ENCODE results near the gene FUBP1. TPM values are rescaled to one million over a fixed set of nuclear protein-coding genes. Genes with fewer than 3 reads are reported as not detected.
A peak's percentile ranks its signal among the peaks of the same experiment; 100 is the strongest.

The FUBP1 gene
- total and polyA plus RNA-seq, 5 donors from 2014 or later = 46.2 to 225 (median 50.3) TPM

DNA sequence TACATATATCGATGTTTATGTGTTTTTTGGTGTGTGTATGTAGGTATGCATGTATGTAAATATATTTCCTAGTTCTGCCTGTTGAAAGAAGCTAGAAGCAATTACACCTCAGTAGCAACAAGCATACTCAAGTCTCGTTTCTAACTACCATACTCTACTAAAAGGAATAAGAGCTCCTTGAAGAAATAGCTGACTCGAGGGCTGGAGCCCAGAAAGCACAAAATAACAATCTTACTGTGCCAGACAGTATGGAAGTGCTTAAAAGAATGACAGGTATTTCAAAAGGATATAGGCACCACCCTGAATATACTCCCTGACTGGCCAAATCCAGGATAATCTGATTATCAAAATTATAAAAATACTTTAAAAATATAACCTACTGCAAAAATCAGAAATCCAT is 23.2 kb downstream of the FUBP1 start:
- H3K27ac ChIP-seq (ENCODE audit: insufficient read depth, low read length, poor library complexity, severe bottlenecking) = peak overlapping the region; percentile 9
- no peaks in the 10 kb centered on the region for H3K9me3 ChIP-seq (ENCODE audit: control insufficient read depth in 2 of 2, low read length in 2 of 2)
- H3K9me3 Mint-ChIP-seq = no peaks in the 10 kb centered on the region
- H3K27me3 Mint-ChIP-seq = no peaks in the 10 kb centered on the region
- ATAC-seq (ENCODE audit: low read depth in 2 of 2) (no peak), DNase-seq (no peak)
- no peaks in the 10 kb centered on the region for H3K27me3 ChIP-seq (ENCODE audit: control insufficient read depth, insufficient read depth, low read length)
- H3K36me3 Mint-ChIP-seq = peaks cover 63% of the 10 kb centered on the region
- H3K4me3 ChIP-seq (ENCODE audit: low read depth, low read length) = no peak overlapping the region
- H3K36me3 ChIP-seq (ENCODE audit: control insufficient read depth, insufficient read depth, low read length) = peaks cover 99% of the 10 kb centered on the region
- H3K4me1 ChIP-seq (ENCODE audit: control insufficient read depth, insufficient read depth, low read length, poor library complexity, severe bottlenecking) = no peaks in the 10 kb centered on the region
- peak overlapping the region in 1 of 4 donors; percentile 6 for H3K4me3 Mint-ChIP-seq
- H3K4me1 Mint-ChIP-seq = peaks cover 20 to 32% (median 23%) of the 10 kb centered on the region in 4 donors
- no peak overlapping the region for H3K27ac Mint-ChIP-seq

DNA sequence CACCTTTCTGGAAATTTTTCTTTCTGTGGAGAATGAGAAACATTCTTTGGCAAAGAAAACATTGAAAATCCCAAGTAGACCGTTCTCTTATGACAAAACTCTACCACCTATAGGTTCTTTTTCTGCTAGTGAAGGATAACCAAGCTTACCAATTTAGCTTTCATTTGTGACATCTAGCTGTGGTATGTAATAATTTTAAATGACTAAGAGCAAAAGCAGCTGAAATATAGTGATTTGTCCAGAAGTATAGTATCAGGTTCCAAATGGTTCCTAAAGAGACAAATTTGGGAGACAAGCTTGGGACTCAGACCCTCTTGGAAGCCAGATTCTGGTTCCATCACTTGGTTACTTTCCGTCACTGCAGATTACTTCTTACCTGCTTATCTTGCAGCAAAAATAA is 24.4 kb downstream of the FUBP1 start:
- Mint-ChIP-seq H3K4me3 (no peak overlapping the region), H3K27me3 (no peaks in the 10 kb centered on the region), H3K4me1 (peaks cover 18 to 34% (median 22%) of the 10 kb centered on the region in 4 donors), H3K27ac (no peak overlapping the region), H3K36me3 (peaks cover 52% of the 10 kb centered on the region), H3K9me3 (no peaks in the 10 kb centered on the region)
- ATAC-seq (ENCODE audit: low read depth in 2 of 2) = no peak
- DNase-seq = no peak
- Histone ChIP-seq H3K27ac (ENCODE audit: insufficient read depth, low read length, poor library complexity, severe bottlenecking) (no peak overlapping the region), H3K36me3 (ENCODE audit: control insufficient read depth, insufficient read depth, low read length) (peaks cover 98% of the 10 kb centered on the region), H3K4me3 (ENCODE audit: low read depth, low read length) (no peak overlapping the region), H3K4me1 (ENCODE audit: control insufficient read depth, insufficient read depth, low read length, poor library complexity, severe bottlenecking) (no peaks in the 10 kb centered on the region), H3K9me3 (ENCODE audit: control insufficient read depth in 2 of 2, low read length in 2 of 2) (no peaks in the 10 kb centered on the region), H3K27me3 (ENCODE audit: control insufficient read depth, insufficient read depth, low read length) (no peaks in the 10 kb centered on the region)

DNA sequence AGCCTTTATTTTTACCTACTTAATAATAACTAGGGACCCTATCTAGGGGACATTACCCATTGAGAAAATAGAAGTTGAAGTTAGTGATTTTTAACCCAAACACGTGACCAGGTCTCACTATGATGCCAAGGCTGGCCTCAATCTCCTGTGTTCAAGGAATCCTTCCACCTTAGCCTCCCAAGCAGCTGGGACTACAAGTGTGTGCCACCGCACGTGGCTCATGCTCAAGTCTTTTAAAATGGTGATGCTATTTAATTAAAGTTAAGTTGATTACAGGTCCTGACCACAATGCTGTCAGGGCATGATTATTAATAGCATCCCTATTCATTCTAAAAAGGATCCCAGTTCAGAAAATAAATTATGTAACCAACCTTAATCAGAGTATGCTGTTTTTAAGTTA is 25.0 kb downstream of the FUBP1 start:
- peaks cover 50% of the 10 kb centered on the region for H3K36me3 Mint-ChIP-seq
- DNase-seq (no peak), ATAC-seq (ENCODE audit: low read depth in 2 of 2) (no peak)
- no peak overlapping the region for H3K27ac Mint-ChIP-seq
- Histone ChIP-seq H3K4me3 (ENCODE audit: low read depth, low read length) (no peak overlapping the region), H3K9me3 (ENCODE audit: control insufficient read depth in 2 of 2, low read length in 2 of 2) (no peaks in the 10 kb centered on the region), H3K27ac (ENCODE audit: insufficient read depth, low read length, poor library complexity, severe bottlenecking) (no peak overlapping the region), H3K4me1 (ENCODE audit: control insufficient read depth, insufficient read depth, low read length, poor library complexity, severe bottlenecking) (no peaks in the 10 kb centered on the region), H3K27me3 (ENCODE audit: control insufficient read depth, insufficient read depth, low read length) (no peaks in the 10 kb centered on the region), H3K36me3 (ENCODE audit: control insufficient read depth, insufficient read depth, low read length) (peaks cover 98% of the 10 kb centered on the region)
- no peaks in the 10 kb centered on the region for H3K9me3 Mint-ChIP-seq
- H3K4me3 Mint-ChIP-seq = no peak overlapping the region
- no peaks in the 10 kb centered on the region for H3K27me3 Mint-ChIP-seq
- peaks cover 17 to 37% (median 26%) of the 10 kb centered on the region in 4 donors for H3K4me1 Mint-ChIP-seq

GRCh38 chr1:77951328-77951727 is 27.5 kb downstream of the FUBP1 start:
- Mint-ChIP-seq H3K4me1 (peaks cover 19 to 44% (median 32%) of the 10 kb centered on the region in 4 donors), H3K36me3 (peaks cover 48% of the 10 kb centered on the region), H3K4me3 (no peak overlapping the region), H3K27ac (peak overlapping the region; percentile 9 to 63 (median 47)), H3K27me3 (no peaks in the 10 kb centered on the region), H3K9me3 (no peaks in the 10 kb centered on the region)
- Histone ChIP-seq H3K36me3 (ENCODE audit: control insufficient read depth, insufficient read depth, low read length) (peaks cover 97% of the 10 kb centered on the region), H3K9me3 (ENCODE audit: control insufficient read depth in 2 of 2, low read length in 2 of 2) (no peaks in the 10 kb centered on the region), H3K27me3 (ENCODE audit: control insufficient read depth, insufficient read depth, low read length) (no peaks in the 10 kb centered on the region), H3K27ac (ENCODE audit: insufficient read depth, low read length, poor library complexity, severe bottlenecking) (no peak overlapping the region), H3K4me1 (ENCODE audit: control insufficient read depth, insufficient read depth, low read length, poor library complexity, severe bottlenecking) (peaks cover 3% of the 10 kb centered on the region), H3K4me3 (ENCODE audit: low read depth, low read length) (no peak overlapping the region)
- no peak for DNase-seq
- ATAC-seq (ENCODE audit: low read depth in 2 of 2) = no peak

DNA sequence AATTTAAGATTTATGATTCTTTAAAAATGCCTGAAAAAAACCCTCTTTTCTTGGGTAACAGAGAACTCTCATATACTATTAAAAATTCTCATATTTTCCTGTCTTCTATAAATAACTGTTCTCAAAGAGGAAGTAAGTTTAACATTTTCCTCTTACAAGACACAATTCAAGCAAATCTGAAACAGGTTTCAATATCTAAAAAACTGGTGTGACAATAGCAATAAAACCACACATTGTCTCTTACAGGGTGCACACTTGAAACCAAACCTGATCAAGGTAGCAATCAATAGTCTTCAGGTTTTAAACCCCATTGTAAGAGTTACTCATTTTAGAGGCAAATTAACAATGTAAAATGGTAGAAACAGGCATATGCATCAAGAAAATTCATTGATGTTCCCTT is 28.0 kb downstream of the FUBP1 start:
- Histone ChIP-seq H3K27ac (ENCODE audit: insufficient read depth, low read length, poor library complexity, severe bottlenecking) (no peak overlapping the region), H3K4me3 (ENCODE audit: low read depth, low read length) (no peak overlapping the region), H3K27me3 (ENCODE audit: control insufficient read depth, insufficient read depth, low read length) (no peaks in the 10 kb centered on the region), H3K36me3 (ENCODE audit: control insufficient read depth, insufficient read depth, low read length) (peaks cover 96% of the 10 kb centered on the region), H3K9me3 (ENCODE audit: control insufficient read depth in 2 of 2, low read length in 2 of 2) (no peaks in the 10 kb centered on the region), H3K4me1 (ENCODE audit: control insufficient read depth, insufficient read depth, low read length, poor library complexity, severe bottlenecking) (peaks cover 3% of the 10 kb centered on the region)
- Mint-ChIP-seq H3K4me3 (no peak overlapping the region), H3K4me1 (peaks cover 19 to 44% (median 32%) of the 10 kb centered on the region in 4 donors), H3K27ac (peak overlapping the region in 1 of 3 donors; percentile 63), H3K27me3 (no peaks in the 10 kb centered on the region), H3K36me3 (peaks cover 48% of the 10 kb centered on the region), H3K9me3 (no peaks in the 10 kb centered on the region)
- ATAC-seq (ENCODE audit: low read depth in 2 of 2) = no peak
- no peak for DNase-seq

DNA sequence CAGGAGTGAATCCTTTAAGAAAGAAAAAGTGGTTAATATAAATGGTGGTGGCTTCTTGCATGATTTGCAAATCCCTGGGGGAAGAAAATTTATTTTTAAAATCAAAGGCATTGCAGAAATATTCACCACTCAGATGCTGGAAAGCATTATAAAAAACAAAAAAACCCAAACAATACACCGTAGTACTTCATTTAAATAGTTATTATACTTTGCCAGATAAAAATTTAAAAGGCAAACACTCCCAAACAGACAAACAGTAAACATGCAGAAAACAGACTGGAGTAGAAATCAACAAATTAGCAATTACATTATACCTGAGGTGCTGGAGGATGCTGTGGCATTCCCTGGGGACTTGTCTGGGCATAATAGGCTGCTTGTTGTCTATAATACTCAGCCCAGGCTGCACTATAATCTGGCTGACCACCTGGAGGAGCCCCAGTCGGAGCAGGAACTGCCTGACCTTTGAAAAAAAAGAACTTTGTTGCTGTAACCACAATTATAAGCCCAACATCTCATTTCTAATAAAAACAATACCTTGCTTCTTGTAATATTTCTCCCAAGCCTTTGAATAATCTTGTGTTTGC is 29.9 kb downstream of the FUBP1 start:
- Mint-ChIP-seq H3K36me3 (peaks cover 48% of the 10 kb centered on the region), H3K27ac (peak overlapping the region in 2 of 3 donors; percentile 2 to 9), H3K4me1 (peaks cover 25 to 43% (median 35%) of the 10 kb centered on the region in 4 donors), H3K4me3 (no peak overlapping the region), H3K27me3 (no peaks in the 10 kb centered on the region), H3K9me3 (no peaks in the 10 kb centered on the region)
- H3K36me3 ChIP-seq (ENCODE audit: control insufficient read depth, insufficient read depth, low read length) = peaks cover 93% of the 10 kb centered on the region
- ATAC-seq (ENCODE audit: low read depth in 2 of 2) (no peak), DNase-seq (no peak)
- H3K4me1 ChIP-seq (ENCODE audit: control insufficient read depth, insufficient read depth, low read length, poor library complexity, severe bottlenecking) = peaks cover 3% of the 10 kb centered on the region
- H3K4me3 ChIP-seq (ENCODE audit: low read depth, low read length) = no peak overlapping the region
- H3K27me3 ChIP-seq (ENCODE audit: control insufficient read depth, insufficient read depth, low read length) = no peaks in the 10 kb centered on the region
- H3K27ac ChIP-seq (ENCODE audit: insufficient read depth, low read length, poor library complexity, severe bottlenecking) = no peak overlapping the region
- H3K9me3 ChIP-seq (ENCODE audit: control insufficient read depth in 2 of 2, low read length in 2 of 2) = no peaks in the 10 kb centered on the region

DNA sequence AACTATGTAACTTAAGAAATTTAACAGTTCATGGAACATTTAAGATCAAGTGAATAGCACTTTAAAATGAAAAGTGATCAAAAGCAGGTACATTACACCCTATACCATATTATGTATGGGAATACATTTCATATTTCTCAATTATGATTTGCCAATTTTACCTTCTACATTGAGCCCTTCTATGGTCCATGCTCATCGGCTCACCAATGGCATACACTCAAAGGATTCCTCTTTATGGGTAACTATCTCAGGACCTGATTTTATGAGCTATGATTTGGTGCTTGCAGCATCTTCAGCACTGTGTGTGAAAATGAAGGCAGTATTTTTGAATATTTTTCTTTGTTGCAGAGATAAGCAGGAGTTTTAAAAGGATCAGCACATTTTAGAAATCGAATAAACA is 33.5 kb downstream of the FUBP1 start:
- Histone ChIP-seq H3K4me3 (ENCODE audit: low read depth, low read length) (no peak overlapping the region), H3K27ac (ENCODE audit: insufficient read depth, low read length, poor library complexity, severe bottlenecking) (no peak overlapping the region), H3K36me3 (ENCODE audit: control insufficient read depth, insufficient read depth, low read length) (peaks cover 66% of the 10 kb centered on the region), H3K9me3 (ENCODE audit: control insufficient read depth in 2 of 2, low read length in 2 of 2) (no peaks in the 10 kb centered on the region), H3K27me3 (ENCODE audit: control insufficient read depth, insufficient read depth, low read length) (no peaks in the 10 kb centered on the region), H3K4me1 (ENCODE audit: control insufficient read depth, insufficient read depth, low read length, poor library complexity, severe bottlenecking) (peaks cover 3% of the 10 kb centered on the region)
- Mint-ChIP-seq H3K4me3 (no peak overlapping the region), H3K27me3 (no peaks in the 10 kb centered on the region), H3K9me3 (no peaks in the 10 kb centered on the region), H3K4me1 (peaks cover 21 to 42% (median 25%) of the 10 kb centered on the region in 4 donors), H3K27ac (peak overlapping the region in 1 of 3 donors; percentile 70), H3K36me3 (peaks cover 34% of the 10 kb centered on the region)
- DNase-seq (no peak), ATAC-seq (ENCODE audit: low read depth in 2 of 2) (no peak)
